NK-92 treated with Interleukin-12 subunit alpha and Interleukin-12 subunit beta, amount 100 ng/mL, for 24 hours (cell line): ENCODE data around the gene MUC7.
"Not testable (repeated sequence)": the region's sequence is repeated elsewhere in the genome, so short reads cannot be mapped to it uniquely, and the experiment has no call there.

ENCODE experiments used
- DNase-seq: peaks from one replicate; lab custom pipeline; 2025; lab: John Stamatoyannopoulos, UW

MUC7 gene

GRCh38 chr4:70471897-70472296, at the start of gene MUC7:
MUC7 (plus strand) TSS chr4:70472197; CDS start chr4:70474022, 1,825 bp downstream.
- DNase-seq = no peak

GRCh38 chr4:70425306-70425705, 46.7 kb upstream of the MUC7 start:
- DNase-seq = no peak

GRCh38 chr4:70426789-70427188, 45.2 kb upstream of the MUC7 start:
- DNase-seq = no peak

GRCh38 chr4:70437197-70437596, 34.8 kb upstream of the MUC7 start:
- DNase-seq = no peak

- DNase-seq = no peak
Observed at GRCh38 chr4:70442474-70442873, 29.5 kb upstream of the MUC7 start.

- DNase-seq = no peak
Observed at GRCh38 chr4:70443329-70443728, 28.7 kb upstream of the MUC7 start.

- DNase-seq = no peak
Observed at GRCh38 chr4:70449220-70449619, 22.8 kb upstream of the MUC7 start.

- DNase-seq = no peak
Observed at GRCh38 chr4:70452946-70453345, 19.1 kb upstream of the MUC7 start.

GRCh38 chr4:70463335-70463734, 8.7 kb upstream of the MUC7 start:
- DNase-seq = no peak

GRCh38 chr4:70473679-70474078, 1.7 kb downstream of the MUC7 start:
- DNase-seq = no peak

- no peak for DNase-seq
Observed at GRCh38 chr4:70488748-70489147, 16.8 kb downstream of the MUC7 start.

GRCh38 chr4:70496231-70496630, 24.2 kb downstream of the MUC7 start:
- DNase-seq = no peak

GRCh38 chr4:70501838-70502237, 29.8 kb downstream of the MUC7 start:
- DNase-seq = not testable (repeated sequence)

GRCh38 chr4:70504733-70505132, 32.7 kb downstream of the MUC7 start:
- no peak for DNase-seq

- peak; percentile 7 for DNase-seq
Observed at GRCh38 chr4:70505151-70505748, 33.3 kb downstream of the MUC7 start.

- DNase-seq = no peak
Observed at GRCh38 chr4:70508801-70509200, 36.8 kb downstream of the MUC7 start.

GRCh38 chr4:70511365-70511764, 39.4 kb downstream of the MUC7 start:
- DNase-seq = no peak

GRCh38 chr4:70515367-70516250, 43.6 kb downstream of the MUC7 start:
- DNase-seq = no peak

GRCh38 chr4:70518269-70518668, 46.3 kb downstream of the MUC7 start, which contains the start of gene AMTN:
AMTN (plus strand) TSS chr4:70518569; CDS start chr4:70518778, 209 bp downstream.
- DNase-seq = no peak

GRCh38 chr4:70518716-70519115, 46.7 kb downstream of the MUC7 start:
- DNase-seq = no peak

- no peak for DNase-seq
Observed at GRCh38 chr4:70522626-70523025, 50.6 kb downstream of the MUC7 start.

GRCh38 chr4:70530997-70531396, 59.0 kb downstream of the MUC7 start:
- no peak for DNase-seq

GRCh38 chr4:70531981-70532380, 60.0 kb downstream of the MUC7 start:
- no peak for DNase-seq
